Mesenchymal stem cell (in vitro differentiated cells and primary cell): ENCODE data around the gene CISD2.
"Not testable (repeated sequence)": the region's sequence is repeated elsewhere in the genome, so short reads cannot be mapped to it uniquely, and the experiment has no call there.

Source experiments
- DNase-seq: peaks from one replicate; pipeline ENCODE4 v3.0.0-alpha.2; 2013
- H2AFZ ChIP-seq: one replicate; pipeline ENCODE4 v1.6.1; 2013; ENCODE audit warnings: low read depth, mild to moderate bottlenecking, control low read depth, inconsistent platforms, low read length, moderate library complexity
- H2AK5ac ChIP-seq: 2 replicates; pipeline ENCODE4 v1.6.1; 2013; ENCODE audit warnings: low read length, moderate library complexity, mild to moderate bottlenecking, inconsistent platforms; ENCODE audit not compliant: severe bottlenecking
- H2BK120ac ChIP-seq: one replicate; pipeline ENCODE4 v1.6.1; 2013; ENCODE audit warnings: low read depth, mild to moderate bottlenecking, inconsistent platforms, low read length, moderate library complexity
- H2BK12ac ChIP-seq, 2 experiments: one replicate each; pipeline ENCODE4 v1.6.1; 2013; ENCODE audit warnings: inconsistent platforms in 2 of 2, low read length in 2 of 2, mild to moderate bottlenecking in 2 of 2, moderate library complexity in 2 of 2, control low read depth in 1 of 2
- H2BK15ac ChIP-seq: one replicate; pipeline ENCODE4 v1.6.1; 2013; ENCODE audit warnings: mild to moderate bottlenecking, low read depth, inconsistent platforms; ENCODE audit not compliant: poor library complexity, severe bottlenecking
- H2BK5ac ChIP-seq: 2 replicates; pipeline ENCODE4 v1.6.1; 2013; ENCODE audit warnings: low read depth, mild to moderate bottlenecking, low read length, control low read depth, inconsistent platforms; ENCODE audit not compliant: poor library complexity, severe bottlenecking
- H3K14ac ChIP-seq, 2 experiments: one replicate each; pipeline ENCODE4 v1.6.1; 2013; ENCODE audit warnings: inconsistent platforms in 2 of 2, low read length in 2 of 2, control low read depth in 1 of 2, mild to moderate bottlenecking in 1 of 2, moderate library complexity in 1 of 2
- H3K18ac ChIP-seq, 2 experiments: one replicate each; pipeline ENCODE4 v1.6.1; 2013; ENCODE audit warnings: inconsistent platforms in 2 of 2, low read length in 2 of 2, control low read depth in 1 of 2, low read depth in 1 of 2, mild to moderate bottlenecking in 1 of 2
- H3K23ac ChIP-seq, 2 experiments: one replicate each; pipeline ENCODE4 v1.6.1; 2013; ENCODE audit warnings: inconsistent platforms in 2 of 2, low read length in 2 of 2, mild to moderate bottlenecking in 2 of 2, moderate library complexity in 2 of 2, control low read depth in 1 of 2
- H3K27ac ChIP-seq: 2 replicates; pipeline ENCODE4 v1.5.1; 2013; ENCODE audit warnings: mild to moderate bottlenecking, moderate library complexity, low read length, control low read depth, inconsistent platforms; ENCODE audit not compliant: poor library complexity, severe bottlenecking
- H3K27me3 ChIP-seq, 2 experiments: 2 replicates each; pipeline versions ENCODE4 v1.6.1 to v1.7.0; 2013; ENCODE audit warnings: low read length in 2 of 2, mild to moderate bottlenecking in 2 of 2, moderate library complexity in 2 of 2, control low read depth in 1 of 2, inconsistent platforms in 1 of 2; ENCODE audit not compliant: control insufficient read depth in 1 of 2, insufficient read depth in 1 of 2
- H3K36me3 ChIP-seq, 2 experiments: 2 replicates each; pipeline versions ENCODE4 v1.6.1 to v1.7.0; 2013; ENCODE audit warnings: low read length in 2 of 2, control low read depth in 1 of 2, inconsistent platforms in 1 of 2, low read depth in 1 of 2, mild to moderate bottlenecking in 1 of 2; ENCODE audit not compliant: insufficient read depth in 2 of 2, control insufficient read depth in 1 of 2
- H3K4ac ChIP-seq, 2 experiments: one replicate each; pipeline ENCODE4 v1.6.1; 2013; ENCODE audit warnings: inconsistent platforms in 2 of 2, low read length in 2 of 2, mild to moderate bottlenecking in 2 of 2, moderate library complexity in 2 of 2, control low read depth in 1 of 2, low read depth in 1 of 2
- H3K4me1 ChIP-seq: 2 replicates; pipeline ENCODE4 v1.6.1; 2013; ENCODE audit warnings: low read depth, low read length, control low read depth; ENCODE audit not compliant: control insufficient read depth, insufficient read depth
- H3K4me2 ChIP-seq: 2 replicates; pipeline ENCODE4 v1.6.1; 2013; ENCODE audit warnings: low read length, mild to moderate bottlenecking, inconsistent platforms; ENCODE audit not compliant: poor library complexity, severe bottlenecking
- H3K4me3 ChIP-seq, 2 experiments: 2 replicates each; pipeline versions ENCODE4 v1.5.1 to v1.7.0; 2013; ENCODE audit warnings: low read length in 2 of 2, mild to moderate bottlenecking in 2 of 2, control low read depth in 1 of 2, low read depth in 1 of 2; ENCODE audit not compliant: insufficient read depth in 1 of 2
- H3K79me1 ChIP-seq: replicated peaks from 2 replicates; pipeline ENCODE4 v1.6.1; 2013; ENCODE audit warnings: mild to moderate bottlenecking, control low read depth, low read length, inconsistent platforms; ENCODE audit not compliant: poor library complexity, severe bottlenecking
- H3K9ac ChIP-seq: 2 replicates; pipeline ENCODE4 v1.7.0; 2013; ENCODE audit warnings: mild to moderate bottlenecking, low read length, moderate library complexity
- H3K9me3 ChIP-seq: 2 replicates; pipeline ENCODE4 v1.7.0; 2013; ENCODE audit warnings: mild to moderate bottlenecking, low read length; ENCODE audit not compliant: control insufficient read depth
- H4K8ac ChIP-seq: one replicate; pipeline ENCODE4 v1.6.1; 2013; ENCODE audit warnings: inconsistent platforms, mild to moderate bottlenecking, low read length, moderate library complexity
- H4K91ac ChIP-seq: one replicate; pipeline ENCODE4 v1.6.1; 2013; ENCODE audit warnings: mild to moderate bottlenecking, low read length, inconsistent platforms
- WGBS: methylation state at CpG from one replicate; pipeline ENCODE4 v1.1.7; 2013; ENCODE audit warnings: mixed read lengths; 5-methylcytosine and 5-hydroxymethylcytosine counted together

CISD2 gene

DNA sequence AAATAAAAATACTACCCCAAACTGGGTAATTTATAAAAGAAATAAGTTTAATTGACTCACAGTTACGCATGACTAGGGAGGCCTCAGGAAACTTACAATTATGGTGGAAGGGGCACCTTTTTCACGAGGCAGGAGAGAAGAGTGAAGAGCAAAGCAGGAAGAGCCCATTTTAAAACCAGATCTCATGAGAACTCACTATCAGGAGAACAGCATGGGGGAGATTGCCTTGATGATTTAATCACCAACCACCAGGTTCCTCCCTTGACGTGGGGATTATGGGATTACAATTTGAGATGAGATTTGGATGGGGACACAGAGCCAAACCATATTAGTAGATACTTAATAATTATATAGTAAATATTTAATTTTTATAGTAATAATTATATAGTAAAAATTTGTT, 10.1 kb downstream of the CISD2 start:
- Histone ChIP-seq H2BK15ac (no peak overlapping the region), H3K18ac (no peak overlapping the region), H3K79me1 (peaks cover 20% of the 10 kb centered on the region), H3K4ac (no peak overlapping the region), H3K4me1 (no peaks in the 10 kb centered on the region), H4K8ac (no peak overlapping the region), H3K36me3 (peaks cover 9 to 32% of the 10 kb centered on the region in 2 experiments), H3K27ac (peak overlapping the region; percentile 75), H3K23ac (no peak overlapping the region), H3K9ac (no peak overlapping the region), H2BK120ac (no peak overlapping the region), H3K14ac (no peak overlapping the region), H3K27me3 (no peaks in the 10 kb centered on the region), H3K4me2 (no peak overlapping the region), H3K4me3 (no peak overlapping the region), H2BK5ac (no peak overlapping the region), H2AFZ (no peak overlapping the region), H2AK5ac (no peak overlapping the region), H2BK12ac (no peak overlapping the region), H3K9me3 (no peaks in the 10 kb centered on the region), H4K91ac (no peak overlapping the region)
- 87% methylated on average over 2 of the region's 3 CpGs for WGBS
- no peak for DNase-seq

GRCh38 chr4:102881343-102881742, 12.6 kb downstream of the CISD2 start:
- no peak overlapping the region for H2BK5ac ChIP-seq
- no peak overlapping the region for H3K14ac ChIP-seq
- H3K4me1 ChIP-seq, result no peaks in the 10 kb centered on the region
- no peak overlapping the region for H3K4ac ChIP-seq
- no peaks in the 10 kb centered on the region for H3K27me3 ChIP-seq
- peaks cover 9 to 12% of the 10 kb centered on the region in 2 experiments for H3K36me3 ChIP-seq
- DNase-seq, result no peak
- H3K4me3 ChIP-seq, result no peak overlapping the region
- no peaks in the 10 kb centered on the region for H3K9me3 ChIP-seq
- no peak overlapping the region for H3K4me2 ChIP-seq
- H4K8ac ChIP-seq, result no peak overlapping the region
- no peak overlapping the region for H3K18ac ChIP-seq
- H3K23ac ChIP-seq, result no peak overlapping the region
- H4K91ac ChIP-seq, result no peak overlapping the region
- no peak overlapping the region for H2BK12ac ChIP-seq
- H2BK15ac ChIP-seq, result no peak overlapping the region
- peaks cover 18% of the 10 kb centered on the region for H3K79me1 ChIP-seq
- no peak overlapping the region for H2AK5ac ChIP-seq
- H3K27ac ChIP-seq, result no peak overlapping the region
- H2AFZ ChIP-seq, result no peak overlapping the region
- H3K9ac ChIP-seq, result no peak overlapping the region
- WGBS, result no CpG with 5 or more reads among the region's 1 CpG
- no peak overlapping the region for H2BK120ac ChIP-seq

- H3K36me3 ChIP-seq, result peaks cover 0 to 4% of the 10 kb centered on the region in 2 experiments
- H2BK5ac ChIP-seq, result no peak overlapping the region
- no peak overlapping the region for H3K9ac ChIP-seq
- H3K14ac ChIP-seq, result no peak overlapping the region
- H3K4me3 ChIP-seq, result no peak overlapping the region
- H3K4me1 ChIP-seq, result no peaks in the 10 kb centered on the region
- H3K27me3 ChIP-seq, result no peaks in the 10 kb centered on the region
- H4K91ac ChIP-seq, result no peak overlapping the region
- H3K23ac ChIP-seq, result no peak overlapping the region
- H3K4ac ChIP-seq, result no peak overlapping the region
- H3K9me3 ChIP-seq, result no peaks in the 10 kb centered on the region
- H2BK15ac ChIP-seq, result no peak overlapping the region
- no peak overlapping the region for H2AK5ac ChIP-seq
- DNase-seq, result no peak
- H3K4me2 ChIP-seq, result no peak overlapping the region
- 100% methylated on average over 1 of the region's 2 CpGs for WGBS
- no peak overlapping the region for H2AFZ ChIP-seq
- no peak overlapping the region for H3K27ac ChIP-seq
- no peak overlapping the region for H2BK12ac ChIP-seq
- no peak overlapping the region for H2BK120ac ChIP-seq
- H3K18ac ChIP-seq, result no peak overlapping the region
- peaks cover 14% of the 10 kb centered on the region for H3K79me1 ChIP-seq
- H4K8ac ChIP-seq, result no peak overlapping the region
These were observed 14.5 kb downstream of the CISD2 start for GRCh38 chr4:102883278-102883677.

- H4K8ac ChIP-seq, H3K4me2 ChIP-seq, H3K4me1 ChIP-seq, DNase-seq, H2BK120ac ChIP-seq, H3K36me3 ChIP-seq, H2AK5ac ChIP-seq, H3K9ac ChIP-seq, H3K14ac ChIP-seq, H4K91ac ChIP-seq, H3K27me3 ChIP-seq, H2BK12ac ChIP-seq, H3K4me3 ChIP-seq, H3K23ac ChIP-seq, H2AFZ ChIP-seq, H3K18ac ChIP-seq, H3K4ac ChIP-seq, H3K79me1 ChIP-seq, H2BK15ac ChIP-seq, H3K27ac ChIP-seq, H2BK5ac ChIP-seq, H3K9me3 ChIP-seq: not testable (repeated sequence)
- WGBS, result 100% methylated on average over 1 of the region's 2 CpGs
These were observed 19.8 kb downstream of the CISD2 start for GRCh38 chr4:102888570-102888969.
